D721Med (cell line): Measurements from ENCODE around the gene HELZ2.

ENCODE experiments used
- DNase-seq: peaks from one replicate; pipeline ENCODE4 v3.0.0; 2011; ENCODE audit warnings: low spot score; ENCODE audit not compliant: insufficient read length
- FAIRE-seq: peaks from 2 replicates; lab custom pipeline; 2011; peaks lifted over from hg19 to GRCh38; lab: Jason Lieb, UNC
- TF ChIP-seq, protein P1 (sequence below): IDR thresholded peaks from 2 replicates; pipeline ENCODE4 v1.5.1; 2012; ENCODE audit warnings: mild to moderate bottlenecking, control low read depth; ENCODE audit not compliant: insufficient read depth; ENCODE audit errors: missing control alignments

HELZ2 gene

DNA sequence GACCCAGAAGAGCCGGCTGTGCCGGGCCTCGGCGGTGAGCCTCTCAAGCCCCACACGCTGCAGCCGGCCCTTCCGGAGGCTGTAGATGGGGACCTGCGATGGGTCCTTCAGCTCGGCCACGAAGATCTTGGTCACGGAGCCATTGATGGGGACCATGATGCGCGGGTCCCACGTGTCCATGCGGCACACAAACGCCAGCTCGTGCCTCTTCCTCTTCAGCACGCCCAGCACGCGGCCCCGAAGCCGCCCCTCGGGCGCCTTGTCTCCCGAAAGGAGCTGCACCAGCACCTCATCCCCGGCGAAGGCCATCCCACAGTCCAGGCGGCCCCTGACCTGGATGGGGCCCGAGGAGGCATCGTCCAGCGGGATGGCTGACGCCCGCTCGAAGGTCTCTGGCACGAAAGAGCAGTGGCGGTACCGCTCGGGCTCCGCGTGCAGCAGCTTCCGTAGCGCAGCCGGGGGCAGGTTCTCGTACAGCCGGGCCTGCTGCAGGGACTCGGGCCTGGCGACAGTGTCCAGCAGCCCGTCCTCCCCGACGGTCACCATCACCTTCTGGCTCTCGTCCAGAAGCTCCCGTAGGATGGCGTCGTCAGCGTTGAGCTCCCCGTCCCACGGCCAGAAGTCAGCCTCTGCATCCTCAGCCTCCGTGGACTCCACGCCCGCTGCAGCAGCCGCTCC lies 8.9 kb downstream of the HELZ2 start:
- FAIRE-seq: no peak
- DNase-seq: no peak
- TF ChIP-seq, protein P1, sequence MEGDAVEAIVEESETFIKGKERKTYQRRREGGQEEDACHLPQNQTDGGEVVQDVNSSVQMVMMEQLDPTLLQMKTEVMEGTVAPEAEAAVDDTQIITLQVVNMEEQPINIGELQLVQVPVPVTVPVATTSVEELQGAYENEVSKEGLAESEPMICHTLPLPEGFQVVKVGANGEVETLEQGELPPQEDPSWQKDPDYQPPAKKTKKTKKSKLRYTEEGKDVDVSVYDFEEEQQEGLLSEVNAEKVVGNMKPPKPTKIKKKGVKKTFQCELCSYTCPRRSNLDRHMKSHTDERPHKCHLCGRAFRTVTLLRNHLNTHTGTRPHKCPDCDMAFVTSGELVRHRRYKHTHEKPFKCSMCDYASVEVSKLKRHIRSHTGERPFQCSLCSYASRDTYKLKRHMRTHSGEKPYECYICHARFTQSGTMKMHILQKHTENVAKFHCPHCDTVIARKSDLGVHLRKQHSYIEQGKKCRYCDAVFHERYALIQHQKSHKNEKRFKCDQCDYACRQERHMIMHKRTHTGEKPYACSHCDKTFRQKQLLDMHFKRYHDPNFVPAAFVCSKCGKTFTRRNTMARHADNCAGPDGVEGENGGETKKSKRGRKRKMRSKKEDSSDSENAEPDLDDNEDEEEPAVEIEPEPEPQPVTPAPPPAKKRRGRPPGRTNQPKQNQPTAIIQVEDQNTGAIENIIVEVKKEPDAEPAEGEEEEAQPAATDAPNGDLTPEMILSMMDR: no peak

DNA sequence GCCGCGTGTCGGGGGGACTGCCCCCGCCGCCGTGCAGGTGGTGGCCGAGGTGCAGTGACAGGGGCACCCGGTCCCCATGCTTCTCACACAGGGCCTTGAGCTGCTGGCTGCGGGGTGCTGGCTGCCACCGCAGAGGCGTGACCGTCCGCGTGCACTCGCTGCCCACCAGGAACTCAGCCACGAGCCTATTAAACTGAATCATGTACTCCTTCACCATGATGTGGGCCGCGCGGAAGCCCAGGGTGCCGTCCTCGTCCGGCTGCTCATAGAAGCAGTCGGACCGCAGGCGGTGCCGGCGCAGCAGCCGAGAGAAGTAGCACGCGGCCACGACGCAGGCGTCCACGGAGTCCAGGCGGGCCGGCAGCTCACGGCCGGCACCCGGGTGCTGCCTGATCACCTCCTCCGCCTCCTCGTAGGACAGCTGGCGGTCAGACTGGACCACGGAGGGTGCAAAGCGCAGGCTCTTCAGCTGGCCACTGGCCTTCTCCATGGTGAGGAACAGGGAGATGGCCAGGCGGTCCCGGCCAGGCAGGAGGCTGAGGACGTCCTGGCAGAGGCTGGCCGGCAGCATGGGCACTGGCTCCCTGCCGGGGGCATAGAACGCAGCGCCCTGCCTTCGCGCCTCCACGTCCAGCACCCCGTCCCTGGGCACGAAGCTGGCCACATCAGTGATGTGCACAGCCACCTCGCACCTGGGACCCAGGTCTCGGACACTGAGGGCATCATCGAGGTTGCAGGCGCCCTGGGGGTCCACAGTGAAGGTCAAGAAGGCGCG lies 9.8 kb downstream of the HELZ2 start:
- no peak for FAIRE-seq
- TF ChIP-seq, protein P1: no peak
- DNase-seq: no peak

DNA sequence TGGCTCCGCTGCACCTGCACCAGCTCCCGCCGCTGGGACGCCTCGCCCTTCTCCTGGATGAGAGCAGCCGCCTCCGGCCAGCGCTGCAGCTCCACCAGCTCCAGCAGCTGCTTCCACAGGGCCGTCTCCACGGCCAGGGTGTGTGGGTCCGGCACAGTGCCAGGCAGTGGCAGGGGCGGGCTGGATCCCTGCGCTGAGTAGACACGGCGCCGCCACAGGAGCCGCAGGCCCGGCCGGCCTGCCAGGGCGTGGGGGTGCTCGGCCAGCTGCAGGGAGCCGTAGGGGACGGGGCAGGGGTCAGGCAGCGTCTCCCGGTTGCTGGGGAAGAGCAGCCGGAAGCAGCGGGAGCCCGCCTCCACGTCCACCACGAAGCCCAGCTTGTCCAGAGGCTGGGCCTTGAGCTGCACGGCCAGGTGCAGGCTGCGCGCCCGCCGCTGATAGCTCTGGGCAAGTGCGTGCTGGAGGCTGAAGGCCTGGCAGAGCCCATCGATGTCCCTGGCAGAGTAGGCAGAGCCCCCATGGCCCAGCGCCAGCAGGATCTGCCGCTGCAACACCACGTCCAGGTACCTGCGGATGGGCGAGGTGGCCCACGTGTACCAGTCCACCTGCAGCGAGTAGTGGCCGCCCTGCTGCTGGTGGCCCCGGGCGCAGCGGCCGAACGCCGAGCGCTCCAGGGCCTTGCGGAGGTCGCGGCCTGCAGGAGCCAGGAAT lies 10.7 kb downstream of the HELZ2 start:
- TF ChIP-seq, protein P1: no peak
- no peak for FAIRE-seq
- DNase-seq: no peak

DNA sequence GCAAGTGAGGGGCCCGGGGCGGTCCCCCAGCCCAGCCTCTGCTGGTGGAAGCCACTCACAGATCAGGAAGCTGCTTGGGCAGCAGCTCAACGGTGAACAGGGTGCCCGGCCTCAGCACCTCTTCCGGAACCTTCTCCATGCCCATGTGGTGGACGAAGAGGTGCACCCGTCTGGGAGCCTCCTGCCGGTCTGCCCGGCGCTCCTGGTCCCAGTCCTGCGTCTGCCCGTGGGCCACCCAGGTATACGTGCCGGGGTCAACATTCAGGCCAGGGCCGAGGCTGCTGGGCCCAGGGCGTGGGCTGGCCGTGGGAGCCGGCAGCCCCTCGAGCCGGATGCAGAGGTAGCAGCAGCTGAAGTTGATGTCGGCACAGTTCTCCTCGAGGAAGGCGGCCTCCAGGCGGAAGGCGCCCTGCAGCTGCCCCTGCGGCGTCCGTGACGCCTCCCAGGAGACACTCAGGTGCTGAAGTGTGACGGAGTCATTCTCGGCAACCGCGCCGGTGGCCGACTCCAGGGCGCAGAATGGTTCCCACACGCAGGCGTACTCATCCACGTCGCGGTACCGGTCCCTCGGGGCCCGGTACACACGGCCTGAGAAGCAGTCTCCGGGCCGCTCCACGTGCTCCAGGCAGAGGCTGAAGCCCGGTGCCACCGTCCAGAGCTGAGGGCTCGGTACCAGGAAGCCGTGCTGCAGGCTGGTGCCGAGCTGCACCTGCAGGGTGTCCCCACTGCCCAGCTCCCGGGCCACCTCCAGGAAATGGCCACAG lies 11.4 kb downstream of the HELZ2 start:
- TF ChIP-seq, protein P1: no peak
- DNase-seq (no peak), FAIRE-seq (no peak)

DNA sequence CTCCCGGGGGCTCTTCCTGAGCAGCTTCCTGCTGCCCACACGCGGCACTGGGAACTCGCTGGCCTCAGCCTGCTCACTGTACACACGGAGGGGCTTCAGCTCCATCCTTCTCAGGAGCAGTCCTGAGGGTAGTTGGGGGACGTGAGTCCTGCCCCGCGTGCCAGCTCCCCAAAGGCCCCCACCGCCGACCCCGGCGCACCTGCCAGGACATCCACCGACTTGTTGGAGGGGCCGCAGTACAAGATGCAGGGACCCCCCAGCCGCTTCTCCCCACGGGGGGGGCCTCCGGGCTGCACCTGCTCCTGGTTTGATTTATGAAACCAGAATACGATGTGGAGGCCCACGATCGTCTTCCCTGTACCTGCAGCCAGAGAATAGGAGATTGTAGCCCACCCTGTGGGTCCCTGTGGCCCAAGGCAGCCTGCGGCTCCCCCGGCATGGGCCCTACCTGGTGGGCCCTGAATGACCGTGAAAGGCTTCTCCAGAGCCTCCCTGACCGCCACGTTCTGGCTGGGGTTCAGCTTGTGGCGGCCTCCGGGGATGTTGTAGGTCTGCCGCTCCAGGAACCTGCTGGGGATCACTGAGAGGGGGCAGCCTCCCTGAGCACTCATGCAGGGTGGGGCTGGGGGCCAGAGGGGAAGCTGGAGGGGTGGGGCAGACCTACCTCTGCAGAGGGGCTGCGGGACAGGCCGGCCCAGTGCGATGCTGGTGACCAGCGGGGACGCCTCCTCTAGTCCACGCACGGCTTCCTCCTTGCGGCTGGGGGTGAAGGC lies 12.2 kb downstream of the HELZ2 start:
- TF ChIP-seq, protein P1: no peak

DNA sequence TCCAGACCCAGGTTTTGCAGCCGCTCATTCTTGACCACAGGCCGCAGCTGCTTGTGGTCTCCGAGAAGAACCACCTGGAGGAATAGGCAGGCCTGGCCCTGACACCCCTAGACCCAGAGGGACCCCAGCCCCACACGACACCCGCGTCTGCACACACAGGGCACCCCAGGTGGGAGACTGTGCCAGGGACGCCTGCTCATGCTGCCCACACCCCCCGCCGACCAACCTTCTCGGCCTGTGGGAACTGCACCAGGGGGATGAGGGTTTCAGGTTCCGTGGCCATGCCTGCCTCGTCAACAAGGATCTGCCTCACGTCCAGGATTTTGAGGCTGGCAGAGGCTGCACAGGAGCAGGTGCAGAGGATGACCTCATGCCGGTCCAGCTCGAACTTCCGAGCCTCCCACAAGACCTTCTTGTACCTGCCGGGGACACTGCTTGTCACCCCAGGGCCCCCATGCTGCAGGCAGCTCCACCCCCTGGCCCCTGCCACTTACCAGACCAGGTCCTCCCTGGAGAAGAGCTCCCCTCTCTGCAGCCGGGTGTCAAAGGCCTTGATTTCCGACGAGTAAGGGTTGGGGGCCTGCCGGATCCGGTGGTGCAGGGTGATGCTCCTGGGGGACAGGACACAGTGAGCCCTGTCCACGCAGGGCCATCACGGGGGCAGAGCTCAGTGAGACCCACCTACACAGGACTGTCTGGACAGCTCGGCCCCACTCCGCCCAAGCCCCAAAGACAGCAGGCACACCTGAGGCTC lies 13.0 kb downstream of the HELZ2 start:
- TF ChIP-seq, protein P1: no peak
- FAIRE-seq (no peak), DNase-seq (no peak)

More for the DNA sequence above, 12.2 kb downstream of the HELZ2 start:
- DNase-seq (no peak), FAIRE-seq (no peak)
